Neuron (in vitro differentiated cells): ENCODE measurements around the gene PTPN1.

Source experiments
- H2AFZ ChIP-seq: one replicate; pipeline ENCODE4 v1.6.1; 2013; ENCODE audit warnings: low read depth, mild to moderate bottlenecking, inconsistent platforms, low read length, moderate library complexity
- H3K27me3 ChIP-seq: one replicate; pipeline ENCODE4 v1.6.1; 2013; ENCODE audit warnings: low read length; ENCODE audit not compliant: insufficient read depth
- H3K36me3 ChIP-seq: one replicate; pipeline ENCODE4 v1.6.1; 2013; ENCODE audit warnings: low read length; ENCODE audit not compliant: insufficient read depth
- H3K4me1 ChIP-seq: one replicate; pipeline ENCODE4 v1.6.1; 2013; ENCODE audit warnings: low read length; ENCODE audit not compliant: insufficient read depth
- H3K4me3 ChIP-seq: 2 replicates; pipeline ENCODE4 v1.5.1; 2013; ENCODE audit warnings: mild to moderate bottlenecking, low read length, moderate library complexity
- H3K9me3 ChIP-seq: one replicate; pipeline ENCODE4 v1.6.1; 2013; ENCODE audit warnings: low read length

The PTPN1 gene

DNA sequence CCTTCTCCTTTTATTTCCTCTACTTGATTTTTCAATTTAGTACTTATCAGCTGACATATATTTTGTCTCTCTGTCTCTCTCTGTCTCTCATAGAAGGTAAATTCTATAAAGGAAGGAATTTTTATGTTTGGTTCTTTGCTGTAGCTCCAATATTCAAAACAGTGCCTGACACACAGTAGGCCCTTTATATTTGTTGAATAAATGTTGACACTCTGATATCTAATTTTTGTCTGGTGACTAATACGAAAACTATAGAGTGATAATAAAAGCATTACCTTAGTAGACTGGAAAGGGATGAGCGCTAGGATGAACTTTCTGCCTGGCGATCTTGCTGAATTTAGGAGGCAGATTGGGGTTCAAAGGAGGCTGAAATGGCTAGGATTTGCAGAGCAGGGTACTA lies 42.8 kb downstream of the PTPN1 start:
- Histone ChIP-seq H3K4me1 (no peaks in the 10 kb centered on the region), H3K27me3 (no peaks in the 10 kb centered on the region), H3K36me3 (peaks cover 20% of the 10 kb centered on the region), H3K9me3 (peaks cover 2% of the 10 kb centered on the region), H3K4me3 (no peak overlapping the region), H2AFZ (no peak overlapping the region)

DNA sequence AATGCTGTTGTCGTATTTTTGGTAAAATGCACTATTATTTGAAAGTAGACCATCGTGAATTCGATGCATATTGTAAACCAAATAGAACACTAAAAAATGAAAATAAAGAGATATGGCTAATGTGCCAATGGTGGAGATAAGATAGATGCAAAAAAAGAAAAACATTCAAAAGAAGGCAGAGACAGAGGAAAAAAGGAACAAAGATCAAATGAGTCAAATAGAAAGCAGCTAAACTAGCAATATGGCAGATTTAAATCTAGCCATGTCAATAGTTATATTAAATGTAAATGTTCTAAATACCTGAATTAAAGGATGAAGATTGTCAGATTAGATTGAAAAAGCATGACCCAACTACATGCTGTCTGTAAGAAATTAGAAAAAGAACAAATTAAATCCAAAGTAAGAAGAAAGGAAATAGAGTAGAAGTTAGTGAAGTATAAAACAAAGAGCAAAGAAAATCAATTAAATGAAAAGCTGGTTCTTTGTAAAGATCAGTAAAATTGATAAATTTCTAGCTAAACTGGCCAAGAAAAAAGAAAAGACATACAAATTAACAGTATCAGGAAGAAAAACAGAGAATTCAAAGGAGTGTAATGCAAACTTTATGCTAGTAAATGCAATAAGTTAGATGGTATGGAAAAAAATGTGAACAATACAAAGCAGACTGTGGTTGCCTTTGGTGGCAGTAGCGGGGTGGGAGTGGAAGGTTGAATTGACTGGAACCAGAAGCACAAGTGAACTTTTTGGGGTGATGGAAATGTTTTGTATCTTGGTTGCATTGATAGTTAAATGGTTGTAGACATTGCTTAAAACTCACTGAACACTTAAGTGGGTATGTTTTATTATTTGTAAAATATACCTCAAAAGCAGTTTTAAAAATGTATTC lies 44.8 kb downstream of the PTPN1 start:
- peaks cover 13% of the 10 kb centered on the region for H3K36me3 ChIP-seq
- no peak overlapping the region for H2AFZ ChIP-seq
- H3K27me3 ChIP-seq, result no peaks in the 10 kb centered on the region
- H3K4me1 ChIP-seq, result no peaks in the 10 kb centered on the region
- H3K9me3 ChIP-seq, result peaks cover 2% of the 10 kb centered on the region
- H3K4me3 ChIP-seq, result no peak overlapping the region

DNA sequence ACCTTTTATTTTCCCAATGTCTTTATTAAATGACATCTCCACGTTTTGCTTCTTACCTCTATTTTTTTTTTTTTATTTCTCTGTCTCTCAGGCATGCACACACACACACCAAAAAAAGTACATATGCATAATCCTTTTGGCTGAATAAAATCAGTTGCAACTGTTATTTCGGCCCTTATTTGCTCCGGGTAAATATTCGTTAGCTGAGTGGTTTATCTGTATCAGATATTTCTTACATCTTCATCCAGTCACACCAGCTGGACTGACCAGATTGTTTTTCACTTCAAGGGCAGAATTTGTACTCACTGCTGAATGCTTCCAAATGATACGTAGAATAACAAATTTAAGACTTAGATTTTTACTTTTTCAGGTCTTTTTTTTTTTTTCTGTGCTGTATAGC lies 45.5 kb downstream of the PTPN1 start:
- Histone ChIP-seq H3K27me3 (no peaks in the 10 kb centered on the region), H3K36me3 (peaks cover 13% of the 10 kb centered on the region), H3K4me3 (no peak overlapping the region), H3K9me3 (peaks cover 2% of the 10 kb centered on the region), H2AFZ (no peak overlapping the region), H3K4me1 (no peaks in the 10 kb centered on the region)

DNA sequence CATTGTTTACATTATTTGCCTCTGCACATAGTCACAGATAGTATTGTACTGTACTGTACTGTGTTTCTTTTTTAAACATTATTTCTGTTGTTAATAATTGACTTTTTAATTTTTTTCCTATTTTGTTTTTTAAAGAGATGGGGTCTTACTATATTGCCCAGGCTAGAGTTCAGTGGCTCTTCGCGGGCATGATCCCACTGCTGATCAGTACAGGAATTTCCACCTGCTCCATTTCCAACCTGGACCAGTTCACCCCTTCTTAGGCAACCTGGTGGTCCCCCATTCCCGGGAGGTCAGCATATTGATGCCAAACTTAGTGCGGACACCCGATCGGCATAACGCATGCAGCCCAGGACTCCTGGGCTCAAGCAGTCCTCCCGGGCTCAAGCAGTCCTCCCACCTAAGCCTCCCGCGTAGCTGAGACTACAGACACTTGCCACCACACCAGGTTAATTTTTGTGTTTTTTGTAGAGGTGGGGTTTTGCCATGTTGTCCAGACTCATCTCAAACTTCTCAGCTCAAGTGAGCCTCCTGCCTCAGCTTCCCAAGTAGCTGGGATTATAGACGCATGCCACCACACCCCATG lies 47.5 kb downstream of the PTPN1 start:
- Histone ChIP-seq H3K4me1 (peaks cover 11% of the 10 kb centered on the region), H3K27me3 (no peaks in the 10 kb centered on the region), H2AFZ (no peak overlapping the region), H3K9me3 (peaks cover 2% of the 10 kb centered on the region), H3K36me3 (peaks cover 30% of the 10 kb centered on the region), H3K4me3 (no peak overlapping the region)

GRCh38 chr20:50558483-50558925 lies 48.3 kb downstream of the PTPN1 start:
- Histone ChIP-seq H3K36me3 (peaks cover 35% of the 10 kb centered on the region), H3K4me1 (peaks cover 11% of the 10 kb centered on the region), H2AFZ (no peak overlapping the region), H3K4me3 (no peak overlapping the region), H3K9me3 (peaks cover 2% of the 10 kb centered on the region), H3K27me3 (no peaks in the 10 kb centered on the region)

DNA sequence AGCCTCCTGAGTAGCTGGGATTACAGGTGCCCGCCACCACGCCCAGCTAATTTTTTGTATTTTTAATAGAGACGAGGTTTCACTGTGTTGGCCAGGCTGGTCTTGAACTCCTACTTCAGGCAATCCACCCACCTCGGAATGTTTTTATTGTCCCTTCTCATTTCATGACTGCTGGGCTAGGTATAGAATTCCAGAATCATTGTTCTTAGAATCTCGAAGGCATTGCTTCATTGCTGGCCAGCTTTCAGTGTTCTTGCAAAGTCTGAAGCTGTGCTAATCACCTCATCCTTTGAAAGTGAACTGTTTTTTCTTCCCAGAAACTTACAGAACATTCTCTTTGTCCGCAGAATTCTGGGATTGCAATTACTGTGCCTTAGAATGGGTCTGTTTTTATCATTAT lies 49.0 kb downstream of the PTPN1 start:
- H3K4me3 ChIP-seq, result no peak overlapping the region

DNA sequence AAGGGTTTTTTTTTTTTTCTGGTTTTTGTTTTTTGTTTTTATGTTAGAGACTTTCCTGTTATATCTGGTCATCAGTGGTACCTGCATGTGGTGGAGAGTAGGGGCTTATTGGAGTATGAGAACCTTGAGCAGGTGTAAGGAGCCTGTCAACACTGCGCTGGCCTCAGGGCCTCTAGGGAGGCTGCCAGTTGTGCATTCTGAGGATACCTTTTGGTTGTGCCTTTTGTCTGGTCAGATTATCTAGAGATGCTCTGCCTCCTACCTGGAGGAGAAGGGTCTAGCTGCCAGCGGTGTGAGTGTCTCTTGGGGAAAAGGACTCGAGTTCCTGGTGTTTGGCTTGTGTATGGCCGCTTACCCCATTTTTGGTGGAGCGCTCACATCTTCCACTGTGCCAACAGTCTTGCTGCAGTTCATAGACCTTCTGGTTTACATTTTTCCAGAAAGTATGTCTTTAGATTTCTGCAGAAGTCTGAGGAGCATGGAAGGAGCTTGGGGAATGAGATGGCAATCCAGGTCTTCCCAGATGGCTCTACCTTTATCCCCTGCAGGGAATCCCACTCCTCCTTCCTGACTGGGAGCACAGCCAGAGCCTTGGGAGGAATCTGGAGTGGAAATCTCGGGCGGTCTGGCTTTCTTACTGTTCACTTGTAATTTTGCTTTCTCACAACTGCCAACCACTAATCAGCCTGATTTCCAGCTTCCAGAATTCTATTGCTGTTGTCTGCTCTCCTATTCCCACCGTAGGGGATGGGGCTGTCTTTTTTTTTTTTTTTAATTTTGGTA lies 49.9 kb downstream of the PTPN1 start:
- H2AFZ ChIP-seq, result no peak overlapping the region
- H3K9me3 ChIP-seq, result no peaks in the 10 kb centered on the region
- peaks cover 11% of the 10 kb centered on the region for H3K4me1 ChIP-seq
- no peak overlapping the region for H3K4me3 ChIP-seq
- H3K36me3 ChIP-seq, result peaks cover 40% of the 10 kb centered on the region
- H3K27me3 ChIP-seq, result no peaks in the 10 kb centered on the region

More for the DNA sequence above, 49.0 kb downstream of the PTPN1 start:
- peaks cover 11% of the 10 kb centered on the region for H3K4me1 ChIP-seq
- no peaks in the 10 kb centered on the region for H3K27me3 ChIP-seq
- H3K36me3 ChIP-seq, result peaks cover 32% of the 10 kb centered on the region
- H3K9me3 ChIP-seq, result peaks cover under 1% of the 10 kb centered on the region
- no peak overlapping the region for H2AFZ ChIP-seq

DNA sequence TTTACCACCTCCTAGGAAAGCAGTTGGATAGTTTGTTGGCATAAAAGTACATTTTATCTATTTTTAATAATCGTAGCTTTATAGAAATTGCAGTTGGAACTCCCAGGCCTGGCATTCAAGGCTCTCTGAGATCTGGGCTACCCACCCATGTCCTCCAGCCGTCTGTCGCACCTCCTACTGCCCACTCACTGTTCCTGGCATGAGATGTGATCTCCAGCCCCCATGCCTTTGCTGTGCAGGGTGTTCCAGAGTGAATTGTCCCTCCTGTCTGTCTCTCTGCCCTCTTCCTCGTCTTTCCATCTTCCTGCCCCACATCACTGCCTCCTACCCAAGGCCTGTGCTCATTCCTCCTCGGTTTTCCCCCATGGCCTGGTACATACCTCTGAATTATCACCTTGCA lies 50.7 kb downstream of the PTPN1 start:
- H2AFZ ChIP-seq, result no peak overlapping the region
- peaks cover 11% of the 10 kb centered on the region for H3K4me1 ChIP-seq
- H3K36me3 ChIP-seq, result peaks cover 47% of the 10 kb centered on the region
- H3K27me3 ChIP-seq, result no peaks in the 10 kb centered on the region
- no peak overlapping the region for H3K4me3 ChIP-seq
- H3K9me3 ChIP-seq, result no peaks in the 10 kb centered on the region

DNA sequence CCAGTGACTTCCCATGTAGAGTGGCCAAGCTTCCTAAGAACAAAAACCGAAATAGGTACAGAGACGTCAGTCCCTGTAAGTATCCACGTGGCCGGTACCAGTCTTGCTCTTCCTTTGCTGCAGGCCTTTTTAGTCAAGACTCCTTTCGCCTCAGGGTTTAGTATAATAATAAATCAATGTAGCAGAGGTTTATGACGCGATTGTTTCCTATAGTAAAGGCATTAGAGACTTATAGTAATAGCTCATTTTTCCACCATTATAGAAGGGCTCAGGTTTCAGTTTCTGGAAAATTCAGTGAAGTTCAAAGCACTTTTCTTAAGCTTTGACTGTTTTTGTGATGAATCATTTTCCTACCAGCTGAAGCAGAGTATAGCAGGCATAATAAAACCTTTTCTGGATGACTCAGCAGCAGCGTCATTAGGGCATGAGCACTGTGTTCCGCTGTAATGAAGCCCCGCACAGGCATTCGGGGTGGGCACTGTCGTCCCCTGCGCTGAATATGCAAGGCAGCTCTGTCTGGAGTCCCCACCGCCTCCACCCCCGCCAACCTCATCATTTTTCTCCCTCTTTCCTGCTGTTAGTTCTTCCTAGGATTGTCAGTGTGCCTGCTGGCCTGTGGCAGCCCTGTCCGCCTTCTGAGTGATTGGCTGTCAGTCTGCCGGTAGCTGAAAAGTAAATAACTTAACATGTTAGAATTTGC lies 51.3 kb downstream of the PTPN1 start:
- Histone ChIP-seq H3K27me3 (no peaks in the 10 kb centered on the region), H3K9me3 (no peaks in the 10 kb centered on the region), H3K36me3 (peaks cover 46% of the 10 kb centered on the region), H3K4me1 (peaks cover 11% of the 10 kb centered on the region), H2AFZ (no peak overlapping the region), H3K4me3 (no peak overlapping the region)

DNA sequence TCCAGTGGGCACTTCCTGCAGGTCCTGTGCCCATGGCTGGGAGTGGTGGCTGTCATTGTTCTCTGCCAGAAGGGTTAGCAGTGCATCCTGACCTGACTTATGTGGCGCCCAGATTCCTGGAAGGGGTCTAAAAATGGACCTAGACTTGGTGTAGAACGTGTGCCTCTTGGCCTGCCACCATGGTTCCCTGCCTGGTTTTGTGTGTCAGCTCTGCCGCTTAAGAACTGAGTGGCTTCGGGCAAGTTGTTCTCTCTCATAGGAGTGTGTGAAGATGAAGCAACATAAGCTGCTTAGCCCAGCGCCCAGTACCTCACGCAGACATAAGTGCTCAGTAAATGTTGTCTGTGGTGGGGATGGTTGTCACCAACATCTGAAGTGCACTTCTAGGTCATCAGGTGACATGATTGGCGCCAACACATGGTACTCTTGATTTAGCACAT lies 52.1 kb downstream of the PTPN1 start:
- H2AFZ ChIP-seq, result no peak overlapping the region
- no peaks in the 10 kb centered on the region for H3K9me3 ChIP-seq
- H3K36me3 ChIP-seq, result peaks cover 43% of the 10 kb centered on the region
- H3K4me1 ChIP-seq, result peaks cover 11% of the 10 kb centered on the region
- H3K4me3 ChIP-seq, result no peak overlapping the region
- no peaks in the 10 kb centered on the region for H3K27me3 ChIP-seq

- Histone ChIP-seq H3K27me3 (no peaks in the 10 kb centered on the region), H2AFZ (no peak overlapping the region), H3K4me1 (peaks cover 11% of the 10 kb centered on the region), H3K36me3 (peaks cover 51% of the 10 kb centered on the region), H3K9me3 (no peaks in the 10 kb centered on the region), H3K4me3 (no peak overlapping the region)
Observed at GRCh38 chr20:50563133-50563944, 53.2 kb downstream of the PTPN1 start.

- Histone ChIP-seq H3K36me3 (peaks cover 64% of the 10 kb centered on the region), H3K9me3 (no peaks in the 10 kb centered on the region)
Observed at GRCh38 chr20:50565383-50565782, 55.2 kb downstream of the PTPN1 start.

More at GRCh38 chr20:50565383-50565782, 55.2 kb downstream of the PTPN1 start:
- H3K27me3 ChIP-seq, result no peaks in the 10 kb centered on the region
- H3K4me1 ChIP-seq, result peaks cover 11% of the 10 kb centered on the region
- no peak overlapping the region for H3K4me3 ChIP-seq
- no peak overlapping the region for H2AFZ ChIP-seq
